ENCODE data around the gene CCM2. TPM values are rescaled to one million over a fixed set of nuclear protein-coding genes. Genes with fewer than 3 reads are reported as not detected.

The CCM2 gene
- total RNA-seq, 3 donors from 2014 or later (not counting 1 experiment from before 2014, with no cell fraction given): 66.2 to 104 (median 97.5) TPM

- Mint-ChIP-seq H3K36me3 (no peaks in the 10 kb centered on the region), H3K4me1 (peaks cover 6 to 29% of the 10 kb centered on the region in 2 donors), H3K9me3 (no peaks in the 10 kb centered on the region), H3K27ac (no peak overlapping the region), H3K27me3 (ENCODE audit: low read depth in 2 of 2) (no peaks in the 10 kb centered on the region), H3K4me3 (no peak overlapping the region)
- Histone ChIP-seq H3K27ac (ENCODE audit: low read length) (no peak overlapping the region), H3K9me3 (ENCODE audit: control insufficient read depth, insufficient read depth, low read length) (no peaks in the 10 kb centered on the region), H3K4me3 (ENCODE audit: low read length) (no peak overlapping the region), H3K36me3 (ENCODE audit: control insufficient read depth, insufficient read depth, low read length) (peaks cover 2% of the 10 kb centered on the region), H3K4me1 (ENCODE audit: control insufficient read depth, insufficient read depth, low read length) (no peaks in the 10 kb centered on the region), H3K27me3 (ENCODE audit: control insufficient read depth, insufficient read depth, low read length) (no peaks in the 10 kb centered on the region)
- DNase-seq (no peak), ATAC-seq (no peak)
- intact Hi-C loops (cut with micrococcal nuclease): no loop called here
- TF ChIP-seq CTCF (IDR thresholded peaks at IDR 0.05): no peak
- WGBS (ENCODE audit: insufficient coverage): 82% methylated on average over 10 of the region's 10 CpGs
Observed at GRCh38 chr7:45082831-45083331, 82.9 kb downstream of the CCM2 start.

DNA sequence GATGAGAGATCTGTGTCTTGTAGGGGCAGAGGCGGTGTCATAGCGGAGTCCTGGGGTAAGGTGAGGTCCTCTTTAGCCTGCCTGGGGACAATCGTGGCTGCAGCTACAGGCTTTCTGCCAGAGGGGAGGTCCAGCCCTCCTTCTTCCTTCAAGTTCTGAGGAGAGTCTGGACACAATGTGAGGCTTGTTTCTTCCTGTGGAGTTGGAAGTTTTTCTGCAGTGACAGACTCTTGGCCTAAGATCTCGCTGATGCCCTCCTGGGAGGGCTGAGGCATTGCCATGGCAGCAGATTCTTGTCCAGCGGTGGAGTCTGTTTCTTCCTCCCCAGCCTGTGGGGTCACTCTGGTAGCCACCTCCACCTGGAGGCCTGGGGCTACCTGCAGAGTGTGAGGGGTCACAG is 84.3 kb downstream of the CCM2 start:
- no peak for TF ChIP-seq CTCF (IDR thresholded peaks at IDR 0.05)
- peaks cover 3 to 18% of the 10 kb centered on the region in 2 donors for H3K4me1 Mint-ChIP-seq
- H3K9me3 Mint-ChIP-seq: no peaks in the 10 kb centered on the region
- DNase-seq (no peak), ATAC-seq (no peak)
- peaks cover 0 to 3% of the 10 kb centered on the region in 2 donors for H3K27me3 Mint-ChIP-seq (ENCODE audit: low read depth in 2 of 2)
- no peak overlapping the region for H3K27ac Mint-ChIP-seq
- WGBS (ENCODE audit: insufficient coverage): 94% methylated on average over 5 of the region's 5 CpGs
- intact Hi-C loops (cut with micrococcal nuclease): no loop called here
- H3K36me3 Mint-ChIP-seq: no peaks in the 10 kb centered on the region
- no peak overlapping the region for H3K4me3 ChIP-seq (ENCODE audit: low read length)
- peaks cover 4% of the 10 kb centered on the region for H3K27me3 ChIP-seq (ENCODE audit: control insufficient read depth, insufficient read depth, low read length)
- H3K9me3 ChIP-seq (ENCODE audit: control insufficient read depth, insufficient read depth, low read length): no peaks in the 10 kb centered on the region
- H3K36me3 ChIP-seq (ENCODE audit: control insufficient read depth, insufficient read depth, low read length): no peaks in the 10 kb centered on the region
- H3K27ac ChIP-seq (ENCODE audit: low read length): no peak overlapping the region
- H3K4me3 Mint-ChIP-seq: no peak overlapping the region
- H3K4me1 ChIP-seq (ENCODE audit: control insufficient read depth, insufficient read depth, low read length): peaks cover 9% of the 10 kb centered on the region

DNA sequence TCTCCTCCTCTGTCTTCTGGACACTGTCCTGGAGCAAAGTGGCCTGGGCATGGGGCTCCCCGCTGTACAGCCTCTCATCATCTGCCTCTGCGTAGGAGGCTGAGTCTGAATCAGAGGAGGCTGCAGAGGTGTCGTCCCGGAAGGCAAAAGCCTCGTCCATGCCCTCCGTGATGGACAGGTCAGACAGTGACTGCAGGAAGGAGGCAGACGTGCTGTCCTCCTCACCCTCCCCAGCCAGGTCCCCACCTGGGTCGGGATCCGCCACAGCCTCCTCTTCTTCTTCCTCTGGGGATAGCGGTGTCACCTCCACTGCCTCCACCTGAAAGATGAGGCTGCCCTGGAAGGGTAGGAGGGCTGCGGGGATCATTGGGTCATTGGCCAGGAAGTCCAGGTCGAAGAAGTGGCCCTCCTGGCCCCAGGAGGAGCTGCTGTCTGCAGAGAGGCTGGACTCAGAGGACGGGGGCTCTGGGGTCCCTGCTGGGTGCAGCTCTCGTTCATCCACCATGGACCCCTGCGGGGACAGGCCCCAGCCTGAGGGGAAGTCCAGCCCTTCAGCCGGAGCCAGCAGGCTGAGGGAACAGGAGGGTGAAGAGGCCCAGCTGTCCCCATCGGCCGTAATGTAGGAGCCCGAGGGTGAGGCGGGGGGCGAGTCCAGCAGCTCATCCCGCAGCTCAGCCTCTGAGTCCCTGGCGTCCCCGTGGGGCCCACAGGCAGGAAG is 85.1 kb downstream of the CCM2 start:
- DNase-seq (no peak), ATAC-seq (no peak)
- TF ChIP-seq CTCF (IDR thresholded peaks at IDR 0.05): no peak
- WGBS (ENCODE audit: insufficient coverage): 83% methylated on average over 22 of the region's 24 CpGs
- H3K36me3 ChIP-seq (ENCODE audit: control insufficient read depth, insufficient read depth, low read length): no peaks in the 10 kb centered on the region
- H3K27me3 ChIP-seq (ENCODE audit: control insufficient read depth, insufficient read depth, low read length): peaks cover 5% of the 10 kb centered on the region
- Mint-ChIP-seq H3K4me1 (peaks cover 6 to 15% of the 10 kb centered on the region in 2 donors), H3K4me3 (no peak overlapping the region), H3K9me3 (no peaks in the 10 kb centered on the region), H3K27ac (no peak overlapping the region), H3K27me3 (ENCODE audit: low read depth in 2 of 2) (peaks cover 0 to 7% of the 10 kb centered on the region in 2 donors), H3K36me3 (no peaks in the 10 kb centered on the region)
- H3K4me3 ChIP-seq (ENCODE audit: low read length): no peak overlapping the region
- intact Hi-C loops (cut with micrococcal nuclease): no loop called here
- H3K9me3 ChIP-seq (ENCODE audit: control insufficient read depth, insufficient read depth, low read length): no peaks in the 10 kb centered on the region
- H3K4me1 ChIP-seq (ENCODE audit: control insufficient read depth, insufficient read depth, low read length): peaks cover 12% of the 10 kb centered on the region
- no peak overlapping the region for H3K27ac ChIP-seq (ENCODE audit: low read length)
